A673 (cell line): Measurements from ENCODE around the gene GMPR.

ENCODE experiments used
- EZH2 ChIP-seq: fragments of 200-600 bp; sonication (generic); IDR thresholded peaks from 2 replicates; pipeline ENCODE4 v1.6.1; 2017; ENCODE audit warnings: borderline replicate concordance, low read depth, mild to moderate bottlenecking, mixed read lengths, antibody characterized with exemption, low read length; ENCODE audit not compliant: poor library complexity, severe bottlenecking
- TF ChIP-seq, protein P1 (sequence below): fragments of 300-800, 200-600 bp; sonication (generic); conservative IDR thresholded peaks from 2 replicates; pipeline ENCODE4 v1.5.1; 2017; ENCODE audit warnings: low read depth, mild to moderate bottlenecking, antibody characterized with exemption, low read length, moderate library complexity, mixed read lengths

DNA sequence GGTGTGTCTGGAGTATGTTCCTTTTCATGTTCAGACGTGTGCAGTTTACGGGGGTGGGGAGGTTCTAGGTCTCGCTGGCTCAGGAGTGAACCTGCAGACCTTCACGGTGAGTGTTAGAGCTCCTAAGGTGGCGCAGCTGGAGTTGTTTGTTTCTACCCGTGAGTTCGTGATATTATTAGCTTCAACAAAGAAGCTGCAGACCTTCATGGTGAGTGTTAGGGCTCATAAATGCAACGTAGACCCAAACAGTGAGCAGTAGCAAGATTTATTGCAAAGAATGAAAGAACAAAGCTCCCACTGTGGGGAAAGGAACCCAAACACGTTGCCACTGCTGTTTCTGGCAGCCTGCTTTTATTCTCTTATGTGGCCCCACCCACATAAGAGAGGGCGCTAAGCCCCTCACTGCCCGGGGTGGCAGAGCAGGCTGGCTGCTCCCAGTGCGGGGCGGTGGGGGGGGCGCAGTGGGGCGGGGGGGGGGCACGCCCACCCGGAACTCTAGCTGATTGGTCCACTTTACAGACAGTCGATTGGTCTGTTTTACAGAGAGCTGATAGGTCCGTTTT lies 41.3 kb upstream of the GMPR start:
- TF ChIP-seq, protein P1, sequence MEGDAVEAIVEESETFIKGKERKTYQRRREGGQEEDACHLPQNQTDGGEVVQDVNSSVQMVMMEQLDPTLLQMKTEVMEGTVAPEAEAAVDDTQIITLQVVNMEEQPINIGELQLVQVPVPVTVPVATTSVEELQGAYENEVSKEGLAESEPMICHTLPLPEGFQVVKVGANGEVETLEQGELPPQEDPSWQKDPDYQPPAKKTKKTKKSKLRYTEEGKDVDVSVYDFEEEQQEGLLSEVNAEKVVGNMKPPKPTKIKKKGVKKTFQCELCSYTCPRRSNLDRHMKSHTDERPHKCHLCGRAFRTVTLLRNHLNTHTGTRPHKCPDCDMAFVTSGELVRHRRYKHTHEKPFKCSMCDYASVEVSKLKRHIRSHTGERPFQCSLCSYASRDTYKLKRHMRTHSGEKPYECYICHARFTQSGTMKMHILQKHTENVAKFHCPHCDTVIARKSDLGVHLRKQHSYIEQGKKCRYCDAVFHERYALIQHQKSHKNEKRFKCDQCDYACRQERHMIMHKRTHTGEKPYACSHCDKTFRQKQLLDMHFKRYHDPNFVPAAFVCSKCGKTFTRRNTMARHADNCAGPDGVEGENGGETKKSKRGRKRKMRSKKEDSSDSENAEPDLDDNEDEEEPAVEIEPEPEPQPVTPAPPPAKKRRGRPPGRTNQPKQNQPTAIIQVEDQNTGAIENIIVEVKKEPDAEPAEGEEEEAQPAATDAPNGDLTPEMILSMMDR = no peak
- no peak for TF ChIP-seq EZH2
